ENCODE measurements around the gene C7orf57. TPM values are rescaled to one million over a fixed set of nuclear protein-coding genes. Genes with fewer than 3 reads are reported as not detected.
A peak's percentile ranks its signal among the peaks of the same experiment; 100 is the strongest.

The C7orf57 gene
- total RNA-seq, 1 donor from 2014 or later: not detected

DNA sequence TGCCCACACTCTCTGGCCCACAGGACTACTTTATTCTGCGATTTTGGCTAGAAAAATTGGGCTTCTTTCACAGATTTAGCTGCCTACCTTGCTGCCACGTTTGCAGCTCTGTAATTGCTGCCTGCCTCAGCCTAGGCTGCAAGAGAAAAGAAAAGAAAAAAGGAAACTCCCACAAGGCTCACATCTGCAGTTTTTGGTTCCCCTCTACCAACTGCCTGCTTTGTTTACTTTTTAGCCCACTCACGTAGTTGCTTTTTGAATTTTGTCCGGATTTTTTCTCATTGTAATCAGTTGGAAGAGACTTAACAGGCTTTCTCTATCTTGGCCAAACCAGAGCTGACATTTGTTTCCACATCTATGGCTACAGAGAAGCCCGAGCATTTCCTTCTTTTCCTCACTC lies 30.7 kb upstream of the C7orf57 start:
- DNase-seq (ENCODE audit: low spot score): no peak
- H4K20me1 ChIP-seq (ENCODE audit: low read depth): no peaks in the 10 kb centered on the region
- no peaks in the 10 kb centered on the region for H3K36me3 Mint-ChIP-seq
- no peak for TF ChIP-seq EZH2phosphoT487 (IDR thresholded peaks at IDR 0.05)
- TF ChIP-seq, protein P1, sequence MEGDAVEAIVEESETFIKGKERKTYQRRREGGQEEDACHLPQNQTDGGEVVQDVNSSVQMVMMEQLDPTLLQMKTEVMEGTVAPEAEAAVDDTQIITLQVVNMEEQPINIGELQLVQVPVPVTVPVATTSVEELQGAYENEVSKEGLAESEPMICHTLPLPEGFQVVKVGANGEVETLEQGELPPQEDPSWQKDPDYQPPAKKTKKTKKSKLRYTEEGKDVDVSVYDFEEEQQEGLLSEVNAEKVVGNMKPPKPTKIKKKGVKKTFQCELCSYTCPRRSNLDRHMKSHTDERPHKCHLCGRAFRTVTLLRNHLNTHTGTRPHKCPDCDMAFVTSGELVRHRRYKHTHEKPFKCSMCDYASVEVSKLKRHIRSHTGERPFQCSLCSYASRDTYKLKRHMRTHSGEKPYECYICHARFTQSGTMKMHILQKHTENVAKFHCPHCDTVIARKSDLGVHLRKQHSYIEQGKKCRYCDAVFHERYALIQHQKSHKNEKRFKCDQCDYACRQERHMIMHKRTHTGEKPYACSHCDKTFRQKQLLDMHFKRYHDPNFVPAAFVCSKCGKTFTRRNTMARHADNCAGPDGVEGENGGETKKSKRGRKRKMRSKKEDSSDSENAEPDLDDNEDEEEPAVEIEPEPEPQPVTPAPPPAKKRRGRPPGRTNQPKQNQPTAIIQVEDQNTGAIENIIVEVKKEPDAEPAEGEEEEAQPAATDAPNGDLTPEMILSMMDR (IDR thresholded peaks at IDR 0.05): no peak
- TF ChIP-seq EZH2 (IDR thresholded peaks at IDR 0.05): no peak
- H3K27me3 Mint-ChIP-seq (ENCODE audit: insufficient read depth, low read depth): no peaks in the 10 kb centered on the region
- no peak overlapping the region for H3K4me3 Mint-ChIP-seq
- no peak overlapping the region for H3K4me3 ChIP-seq
- peak overlapping the region; percentile 96 for H2AFZ ChIP-seq (replicated peaks)
- no peaks in the 10 kb centered on the region for H3K36me3 ChIP-seq
- H3K27ac ChIP-seq: no peak overlapping the region
- H3K9me3 ChIP-seq (ENCODE audit: low read depth): no peaks in the 10 kb centered on the region
- H3K9me3 Mint-ChIP-seq: peaks cover 9% of the 10 kb centered on the region
- no peaks in the 10 kb centered on the region for H3F3A ChIP-seq (ENCODE audit: low read depth)
- no peak overlapping the region for H3K9ac ChIP-seq
- H3K4me2 ChIP-seq: no peak overlapping the region
- peaks cover 7% of the 10 kb centered on the region for H3K4me1 ChIP-seq
- no peaks in the 10 kb centered on the region for H3K4me1 Mint-ChIP-seq
- no peaks in the 10 kb centered on the region for H3K27me3 ChIP-seq
- no peaks in the 10 kb centered on the region for H3K79me2 ChIP-seq (ENCODE audit: low read depth)
- H3K27ac Mint-ChIP-seq: no peak overlapping the region

DNA sequence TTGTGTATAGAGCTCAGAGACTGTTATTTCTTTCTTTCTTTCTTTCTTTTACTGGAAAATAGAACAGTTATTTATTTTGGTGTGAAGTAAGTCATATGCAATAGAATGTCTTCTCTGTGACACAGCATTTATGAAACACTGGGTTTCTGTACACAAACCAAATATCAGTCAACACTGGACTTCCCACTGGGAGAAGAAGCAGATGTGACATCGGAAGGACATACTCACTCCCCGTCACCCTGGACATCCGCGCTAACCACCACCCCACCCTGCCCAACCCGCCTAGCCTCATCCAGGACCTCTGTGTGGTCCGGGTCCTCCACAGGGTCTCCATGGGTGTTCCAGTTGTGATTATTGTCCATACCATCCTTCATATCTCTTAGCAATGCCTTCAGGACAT lies 28.5 kb upstream of the C7orf57 start:
- Histone ChIP-seq H3K79me2 (ENCODE audit: low read depth) (no peaks in the 10 kb centered on the region), H3K4me3 (no peak overlapping the region), H3F3A (ENCODE audit: low read depth) (no peaks in the 10 kb centered on the region), H3K9ac (no peak overlapping the region), H3K36me3 (no peaks in the 10 kb centered on the region), H3K4me2 (no peak overlapping the region), H3K4me1 (peaks cover 7% of the 10 kb centered on the region), H3K9me3 (ENCODE audit: low read depth) (no peaks in the 10 kb centered on the region), H3K27me3 (no peaks in the 10 kb centered on the region), H3K27ac (no peak overlapping the region), H2AFZ (replicated peaks) (no peak overlapping the region), H4K20me1 (ENCODE audit: low read depth) (no peaks in the 10 kb centered on the region)
- no peaks in the 10 kb centered on the region for H3K27me3 Mint-ChIP-seq (ENCODE audit: insufficient read depth, low read depth)
- H3K27ac Mint-ChIP-seq: no peak overlapping the region
- H3K4me3 Mint-ChIP-seq: no peak overlapping the region
- TF ChIP-seq EZH2phosphoT487 (IDR thresholded peaks at IDR 0.05) (no peak), EZH2 (IDR thresholded peaks at IDR 0.05) (no peak)
- TF ChIP-seq, protein P1 (IDR thresholded peaks at IDR 0.05): no peak
- no peaks in the 10 kb centered on the region for H3K4me1 Mint-ChIP-seq
- peaks cover 9% of the 10 kb centered on the region for H3K9me3 Mint-ChIP-seq
- DNase-seq (ENCODE audit: low spot score): no peak
- no peaks in the 10 kb centered on the region for H3K36me3 Mint-ChIP-seq

DNA sequence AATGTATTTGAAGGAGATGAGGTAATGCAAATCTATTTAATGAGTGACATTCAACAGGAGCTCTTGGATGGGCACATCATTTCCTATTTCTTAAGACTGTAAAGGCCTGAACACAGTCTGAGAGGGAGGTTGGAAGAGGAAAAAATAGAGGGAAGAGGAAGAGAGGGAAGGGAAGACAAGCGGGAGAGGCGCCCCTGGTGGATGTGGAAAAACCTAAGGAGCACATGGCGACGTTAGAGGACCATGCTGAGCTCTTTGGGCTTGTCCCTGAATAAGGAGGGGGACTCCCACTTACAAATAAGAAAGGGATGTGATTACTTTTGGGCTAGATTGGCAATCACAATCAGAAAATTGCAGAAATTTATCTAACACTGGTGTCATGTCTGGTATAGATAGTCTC lies 26.1 kb upstream of the C7orf57 start:
- H3K4me3 ChIP-seq: no peak overlapping the region

More for the DNA sequence above, 26.1 kb upstream of the C7orf57 start:
- no peak for TF ChIP-seq EZH2 (IDR thresholded peaks at IDR 0.05)
- TF ChIP-seq, protein P1 (IDR thresholded peaks at IDR 0.05): no peak
- TF ChIP-seq EZH2phosphoT487 (IDR thresholded peaks at IDR 0.05): no peak
- H3K36me3 ChIP-seq: no peaks in the 10 kb centered on the region
- no peak overlapping the region for H2AFZ ChIP-seq (replicated peaks)
- H3K27me3 ChIP-seq: no peaks in the 10 kb centered on the region
- no peak overlapping the region for H3K27ac ChIP-seq
- peaks cover 7% of the 10 kb centered on the region for H3K4me1 ChIP-seq
- H3K4me2 ChIP-seq: no peak overlapping the region
- H3K36me3 Mint-ChIP-seq: no peaks in the 10 kb centered on the region
- no peaks in the 10 kb centered on the region for H3K9me3 ChIP-seq (ENCODE audit: low read depth)
- H3K4me3 Mint-ChIP-seq: no peak overlapping the region
- H3K27ac Mint-ChIP-seq: no peak overlapping the region
- DNase-seq (ENCODE audit: low spot score): no peak
- no peaks in the 10 kb centered on the region for H3F3A ChIP-seq (ENCODE audit: low read depth)
- no peaks in the 10 kb centered on the region for H3K4me1 Mint-ChIP-seq
- no peaks in the 10 kb centered on the region for H4K20me1 ChIP-seq (ENCODE audit: low read depth)
- no peaks in the 10 kb centered on the region for H3K79me2 ChIP-seq (ENCODE audit: low read depth)
- H3K9ac ChIP-seq: no peak overlapping the region
- H3K27me3 Mint-ChIP-seq (ENCODE audit: insufficient read depth, low read depth): no peaks in the 10 kb centered on the region
- H3K9me3 Mint-ChIP-seq: no peaks in the 10 kb centered on the region
